Duodenal mucosa (tissue), 2 donors: Measurements from ENCODE around the gene CC2D1A.

ENCODE experiments used
- H3K27ac ChIP-seq: one replicate; pipeline ENCODE4 v1.7.0; 2013; ENCODE audit warnings: low read depth, low read length
- H3K27me3 ChIP-seq, 2 donors: one replicate each; pipeline ENCODE4 v1.7.0; 2013; ENCODE audit warnings: low read length in 2 of 2, control low read depth in 1 of 2; ENCODE audit not compliant: insufficient read depth in 2 of 2, control insufficient read depth in 1 of 2
- H3K36me3 ChIP-seq, 2 donors: one replicate each; pipeline ENCODE4 v1.7.0; 2013; ENCODE audit warnings: low read length in 2 of 2, control low read depth in 1 of 2; ENCODE audit not compliant: insufficient read depth in 2 of 2, control insufficient read depth in 1 of 2
- H3K4me1 ChIP-seq, 2 donors: one replicate each; pipeline ENCODE4 v1.7.0; 2013; ENCODE audit warnings: low read length in 2 of 2, control low read depth in 1 of 2; ENCODE audit not compliant: insufficient read depth in 2 of 2, control insufficient read depth in 1 of 2
- H3K4me3 ChIP-seq, 2 donors: one replicate each; pipeline ENCODE4 v1.7.0; 2013; ENCODE audit warnings: low read length in 2 of 2, low read depth in 1 of 2
- H3K9ac ChIP-seq, 2 donors: one replicate each; pipeline ENCODE4 v1.7.0; 2013; ENCODE audit warnings: low read length in 2 of 2, low read depth in 1 of 2
- H3K9me3 ChIP-seq, 2 donors: one replicate each; pipeline ENCODE4 v1.7.0; 2013; ENCODE audit warnings: low read length in 2 of 2, control low read depth in 1 of 2; ENCODE audit not compliant: control insufficient read depth in 1 of 2

CC2D1A gene

GRCh38 chr19:13959962-13960862 is 54.2 kb downstream of the CC2D1A start:
- peaks cover 13 to 57% of the 10 kb centered on the region in 2 donors for H3K36me3 ChIP-seq
- peaks cover 0 to 3% of the 10 kb centered on the region in 2 donors for H3K4me1 ChIP-seq
- no peaks in the 10 kb centered on the region for H3K9me3 ChIP-seq
- H3K4me3 ChIP-seq = no peak overlapping the region
- H3K27me3 ChIP-seq = no peaks in the 10 kb centered on the region
- H3K27ac ChIP-seq = no peak overlapping the region
- no peak overlapping the region for H3K9ac ChIP-seq

DNA sequence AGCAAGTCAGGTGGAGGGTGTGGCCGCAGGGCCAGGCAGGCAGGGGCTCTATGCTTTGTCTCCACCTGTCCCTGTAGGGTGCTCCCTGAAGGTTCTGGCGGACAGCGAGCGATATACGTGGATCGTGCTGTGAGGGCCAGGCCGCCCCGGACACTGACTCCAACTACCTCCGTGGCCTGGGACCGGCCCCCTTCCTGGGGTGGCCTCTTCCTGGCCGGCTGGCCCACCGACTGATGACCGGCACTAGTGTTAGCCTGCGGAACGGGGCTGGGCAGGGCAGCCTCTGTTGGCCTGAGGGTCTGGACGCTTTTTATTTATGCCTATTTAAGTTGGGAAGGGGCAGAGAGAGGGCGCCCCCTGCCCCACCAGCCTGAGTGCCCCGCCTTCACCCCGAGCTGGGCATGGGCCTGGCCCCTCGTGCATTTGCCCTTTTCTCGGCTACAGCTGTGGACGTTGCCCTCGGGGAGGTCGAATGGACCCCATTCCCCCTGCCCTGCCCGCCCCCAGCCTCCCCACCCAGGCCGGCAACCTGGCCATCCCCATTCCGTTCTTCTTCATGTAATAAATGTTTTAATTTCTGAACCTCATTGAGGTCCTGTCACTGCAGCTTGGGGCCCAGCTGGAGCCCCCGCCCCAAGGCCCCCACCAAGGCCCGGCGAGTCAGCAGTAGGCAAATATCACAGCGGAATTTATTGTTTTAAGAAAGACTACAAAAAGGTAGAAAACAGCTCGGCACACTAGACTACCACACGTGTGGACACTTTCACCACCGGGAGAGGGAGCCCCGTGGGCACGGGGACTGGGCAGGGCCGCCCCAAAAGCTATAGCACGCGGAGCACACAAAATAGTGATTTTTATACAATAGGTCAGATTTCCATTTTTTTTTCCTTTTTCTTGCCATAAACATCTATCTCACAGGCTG is 55.1 kb downstream of the CC2D1A start:
- H3K36me3 ChIP-seq = peaks cover 9 to 57% of the 10 kb centered on the region in 2 donors
- H3K27ac ChIP-seq = no peak overlapping the region
- H3K9me3 ChIP-seq = no peaks in the 10 kb centered on the region
- no peaks in the 10 kb centered on the region for H3K27me3 ChIP-seq
- H3K9ac ChIP-seq = no peak overlapping the region
- H3K4me3 ChIP-seq = no peak overlapping the region
- peaks cover 0 to 3% of the 10 kb centered on the region in 2 donors for H3K4me1 ChIP-seq

- Histone ChIP-seq H3K4me1 (peaks cover 0 to 3% of the 10 kb centered on the region in 2 donors), H3K27me3 (no peaks in the 10 kb centered on the region), H3K36me3 (peaks cover 12 to 57% of the 10 kb centered on the region in 2 donors), H3K9me3 (no peaks in the 10 kb centered on the region), H3K9ac (no peak overlapping the region), H3K4me3 (no peak overlapping the region), H3K27ac (no peak overlapping the region)
These were observed 56.1 kb downstream of the CC2D1A start for GRCh38 chr19:13961826-13962698.

DNA sequence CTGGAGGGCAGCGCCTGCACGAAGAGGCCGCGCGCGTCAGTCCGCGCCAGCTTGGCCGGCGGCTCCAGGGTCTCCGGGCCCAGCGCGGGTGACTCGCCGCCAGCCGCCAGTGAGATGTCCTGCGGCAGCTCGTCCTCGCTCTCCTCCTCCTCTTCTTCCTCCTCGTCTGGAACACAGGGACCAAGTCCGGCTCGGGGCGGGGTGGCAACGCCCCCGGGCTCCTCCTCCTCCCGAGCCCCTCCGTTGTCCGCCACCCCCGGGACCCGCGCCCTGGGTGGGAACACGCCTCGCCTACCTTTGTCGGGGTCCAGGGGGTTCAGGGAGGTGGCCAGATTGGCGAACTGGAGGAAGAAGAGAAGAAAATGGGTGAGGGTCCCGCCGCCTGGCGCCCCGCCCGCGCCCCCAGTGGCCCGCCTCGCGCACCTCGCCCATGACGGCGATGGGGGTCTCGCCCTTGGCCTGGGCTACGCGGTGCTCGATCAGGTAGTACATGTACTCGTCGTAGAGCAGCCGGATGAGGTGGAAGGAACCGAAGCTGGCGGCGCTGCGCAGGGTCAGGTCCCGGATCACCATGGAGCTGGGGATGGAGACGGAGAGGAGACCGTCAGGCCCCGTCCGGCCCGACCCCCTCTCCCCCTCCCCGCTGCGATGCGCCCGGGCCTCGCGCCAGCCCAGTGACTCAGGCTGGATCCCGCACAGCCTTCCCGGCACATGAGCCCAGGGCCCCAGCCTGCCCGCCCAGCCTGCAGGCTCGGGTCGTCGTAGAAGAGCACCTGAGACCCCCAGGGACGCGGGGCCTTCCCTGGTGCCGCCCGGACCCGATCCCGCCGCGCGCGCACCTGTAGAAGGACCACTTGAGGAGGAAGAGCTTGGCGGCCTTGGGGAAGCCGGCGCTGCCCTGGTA is 57.0 kb downstream of the CC2D1A start:
- peaks cover 0 to 3% of the 10 kb centered on the region in 2 donors for H3K4me1 ChIP-seq
- H3K27me3 ChIP-seq = no peaks in the 10 kb centered on the region
- no peak overlapping the region for H3K27ac ChIP-seq
- no peak overlapping the region for H3K4me3 ChIP-seq
- peaks cover 12 to 51% of the 10 kb centered on the region in 2 donors for H3K36me3 ChIP-seq
- no peaks in the 10 kb centered on the region for H3K9me3 ChIP-seq
- no peak overlapping the region for H3K9ac ChIP-seq

GRCh38 chr19:13963603-13964105 is 57.7 kb downstream of the CC2D1A start:
- Histone ChIP-seq H3K36me3 (peaks cover 12 to 51% of the 10 kb centered on the region in 2 donors), H3K27ac (no peak overlapping the region), H3K27me3 (no peaks in the 10 kb centered on the region), H3K9ac (no peak overlapping the region), H3K4me3 (no peak overlapping the region), H3K9me3 (no peaks in the 10 kb centered on the region), H3K4me1 (peaks cover 0 to 3% of the 10 kb centered on the region in 2 donors)

- Histone ChIP-seq H3K27ac (no peak overlapping the region), H3K9ac (no peak overlapping the region), H3K9me3 (no peaks in the 10 kb centered on the region), H3K36me3 (peaks cover 16 to 58% of the 10 kb centered on the region in 2 donors), H3K4me3 (no peak overlapping the region), H3K27me3 (no peaks in the 10 kb centered on the region), H3K4me1 (peaks cover 0 to 3% of the 10 kb centered on the region in 2 donors)
These were observed 58.8 kb downstream of the CC2D1A start for GRCh38 chr19:13964776-13965175.

- Histone ChIP-seq H3K9ac (no peak overlapping the region), H3K27ac (no peak overlapping the region), H3K27me3 (no peaks in the 10 kb centered on the region), H3K36me3 (peaks cover 20 to 56% of the 10 kb centered on the region in 2 donors), H3K4me1 (no peaks in the 10 kb centered on the region), H3K9me3 (no peaks in the 10 kb centered on the region), H3K4me3 (no peak overlapping the region)
These were observed 59.4 kb downstream of the CC2D1A start for GRCh38 chr19:13965377-13965896.

GRCh38 chr19:13965926-13966683 is 60.1 kb downstream of the CC2D1A start:
- Histone ChIP-seq H3K9ac (no peak overlapping the region), H3K4me1 (no peaks in the 10 kb centered on the region), H3K9me3 (no peaks in the 10 kb centered on the region), H3K36me3 (peaks cover 20 to 51% of the 10 kb centered on the region in 2 donors), H3K27ac (no peak overlapping the region), H3K27me3 (no peaks in the 10 kb centered on the region), H3K4me3 (no peak overlapping the region)
